B cell (primary cell): ENCODE measurements around the gene CHD6. TPM values are rescaled to one million over a fixed set of nuclear protein-coding genes. Genes with fewer than 3 reads are reported as not detected.

Source experiments
- ATAC-seq: fragments of 200-7000 bp; cut with Tn5 transposase; one replicate; pipeline ENCODE4 v1.10.0; 2021; ENCODE audit warnings: low read depth, mild to moderate bottlenecking, moderate number of reproducible peaks, moderate library complexity
- CTCF ChIA-PET: fragments of 350-600 bp; sonication (Branson Sonifier 250); formaldehyde crosslinking; loops from one replicate; lab custom pipeline; 2021; ENCODE audit warnings: antibody characterized with exemption, inconsistent platforms; lab: Charles Lee
- POLR2A ChIA-PET: fragments of 350-600 bp; sonication (Branson Sonifier 250); formaldehyde crosslinking; loops from one replicate; lab custom pipeline; 2021; ENCODE audit warnings: antibody characterized with exemption; lab: Charles Lee
- DNase-seq: peaks from one replicate; pipeline ENCODE4 v3.0.0; 2013
- H2AFZ ChIP-seq: 2 replicates; pipeline ENCODE4 v1.6.1; 2012; ENCODE audit warnings: mild to moderate bottlenecking, low read depth, low read length; ENCODE audit not compliant: insufficient read depth, poor library complexity, severe bottlenecking
- H3K27ac ChIP-seq, 2 donors: 1 replicate in 1 of 2; 2 replicates in 1 of 2; pipeline ENCODE4 v1.5.1; 2012 to 2013; ENCODE audit warnings: low read length in 2 of 2, mild to moderate bottlenecking in 2 of 2, moderate library complexity in 1 of 2
- H3K27me3 ChIP-seq, 4 experiments: fragments of 200-600 bp in 1 of 4; sonication (generic) in 1 of 4; replicated peaks in 1 of 4; 1 replicate in 2 of 4; 2 replicates in 2 of 4; pipeline versions ENCODE4 v1.6.1 to v1.7.0; 2013 to 2016; ENCODE audit warnings: low read length in 3 of 4, mild to moderate bottlenecking in 2 of 4, mixed read lengths in 1 of 4, moderate library complexity in 1 of 4; ENCODE audit not compliant: insufficient read depth in 4 of 4, control insufficient read depth in 3 of 4; ENCODE audit errors: control extremely low read depth in 1 of 4
- H3K36me3 ChIP-seq, 2 experiments: replicated peaks in 1 of 2; 1 replicate in 1 of 2; 2 replicates in 1 of 2; pipeline versions ENCODE4 v1.6.1 to v1.7.1; 2013; ENCODE audit warnings: low read length in 1 of 2; ENCODE audit not compliant: insufficient read depth in 2 of 2, control insufficient read depth in 1 of 2; ENCODE audit errors: control extremely low read depth in 1 of 2, extremely low read depth in 1 of 2
- H3K4me1 ChIP-seq, 2 donors: fragments of 200-600 bp in 1 of 2; sonication (generic) in 1 of 2; 1 replicate in 1 of 2; 2 replicates in 1 of 2; pipeline versions ENCODE4 v1.5.1 to v1.6.1; 2013 to 2017; ENCODE audit warnings: low read length in 2 of 2; ENCODE audit not compliant: control insufficient read depth in 2 of 2, insufficient read depth in 2 of 2
- H3K4me2 ChIP-seq: replicated peaks from 2 replicates; pipeline ENCODE3; 2012; ENCODE audit warnings: mild to moderate bottlenecking, low read depth, low read length; ENCODE audit not compliant: poor library complexity, severe bottlenecking
- H3K4me3 ChIP-seq, 5 experiments: fragments of 200-600 bp in 1 of 5; sonication (generic) in 1 of 5; 1 replicate in 3 of 5; 2 replicates in 2 of 5; pipeline versions ENCODE4 v1.5.1 to v1.7.0; 2011 to 2016; ENCODE audit warnings: low read length in 4 of 5, mild to moderate bottlenecking in 4 of 5, low read depth in 2 of 5, control low read depth in 1 of 5, moderate library complexity in 1 of 5; ENCODE audit not compliant: insufficient read depth in 1 of 5; ENCODE audit errors: control extremely low read depth in 1 of 5, extremely low read depth in 1 of 5
- H3K79me2 ChIP-seq: fragments of 200-600 bp; sonication (generic); one replicate; pipeline ENCODE4 v1.6.0; 2016; ENCODE audit warnings: low read length; ENCODE audit not compliant: control insufficient read depth, insufficient read depth
- H3K9ac ChIP-seq: fragments of 200-600 bp; sonication (generic); 2 replicates; pipeline ENCODE4 v1.6.1; 2017; ENCODE audit warnings: mild to moderate bottlenecking, low read length, moderate library complexity
- H3K9me3 ChIP-seq, 3 donors: one replicate each; pipeline versions ENCODE4 v1.6.1 to v1.7.1; 2013; ENCODE audit warnings: low read length in 2 of 3; ENCODE audit not compliant: control insufficient read depth in 2 of 3, insufficient read depth in 1 of 3; ENCODE audit errors: control extremely low read depth in 1 of 3
- H4K20me1 ChIP-seq: 2 replicates; pipeline ENCODE4 v1.6.0; 2012; ENCODE audit warnings: mild to moderate bottlenecking, low read length; ENCODE audit not compliant: insufficient read depth, control insufficient read depth, poor library complexity, severe bottlenecking
- H3K27ac Mint-ChIP-seq: one replicate; pipeline ENCODE4 v1.8.0; 2021; ENCODE audit warnings: mixed read lengths
- H3K27me3 Mint-ChIP-seq: one replicate; pipeline ENCODE4 v1.8.0; 2021; ENCODE audit warnings: mixed read lengths
- H3K4me1 Mint-ChIP-seq: one replicate; pipeline ENCODE4 v1.8.0; 2021; ENCODE audit warnings: mixed read lengths
- H3K4me3 Mint-ChIP-seq: one replicate; pipeline ENCODE4 v1.8.0; 2021; ENCODE audit warnings: mixed read lengths
- H3K9me3 Mint-ChIP-seq: one replicate; pipeline ENCODE4 v1.8.0; 2022; ENCODE audit warnings: mixed read lengths; ENCODE audit not compliant: insufficient read depth
- CTCF ChIP-seq: fragments of 200-600 bp; IDR thresholded peaks from one replicate; pipeline ENCODE4 v1.8.0; 2022; ENCODE audit warnings: antibody characterized with exemption, mild to moderate bottlenecking
- EZH2 ChIP-seq: IDR thresholded peaks from 2 replicates; pipeline ENCODE4 v1.6.1; 2012; ENCODE audit warnings: borderline replicate concordance, low read depth, mild to moderate bottlenecking, moderate library complexity, low read length; ENCODE audit not compliant: insufficient read depth, poor library complexity, severe bottlenecking
- WGBS: methylation state at CpG from one replicate; pipeline ENCODE4 v1.1.5; 2013; ENCODE audit warnings: missing lambda C conversion rate; ENCODE audit not compliant: insufficient coverage; 5-methylcytosine and 5-hydroxymethylcytosine counted together
- intact Hi-C: fragments of 100-400 bp; cut with micrococcal nuclease; formaldehyde crosslinking; loops from one replicate; pipeline ENCODE4 v1.10.0; 2022
- polyA plus RNA-seq: library from polyadenylated mRNA; depleted of rRNA; stranded (reverse); fragments of >200 nt; gene quantifications from 2 replicates; pipeline ENCODE4 v1.2.3, GENCODE V29; 2012
- total RNA-seq, 2 donors: library from RNA; stranded (reverse); fragments of 120-200 nt in 1 of 2; gene quantifications; 1 replicate in 1 of 2; 2 replicates in 1 of 2; pipeline versions ENCODE4 v1.2.3 to v1.2.4, GENCODE V29; 2013 to 2022

The CHD6 gene
- total and polyA plus RNA-seq, 2 donors (not counting 1 experiment from before 2014, with no cell fraction given): 10.3 to 117 TPM

- Histone ChIP-seq H3K9ac (no peak overlapping the region), H3K27me3 (no peaks in the 10 kb centered on the region), H2AFZ (no peak overlapping the region), H3K27ac (no peak overlapping the region), H3K4me1 (no peaks in the 10 kb centered on the region), H3K4me3 (no peak overlapping the region), H4K20me1 (peaks cover 4% of the 10 kb centered on the region), H3K9me3 (peaks cover 0 to 6% (median 0%) of the 10 kb centered on the region in 3 donors), H3K79me2 (no peaks in the 10 kb centered on the region), H3K4me2 (no peak overlapping the region), H3K36me3 (peaks cover 7 to 30% of the 10 kb centered on the region in 2 experiments)
- TF ChIP-seq EZH2 (no peak), CTCF (no peak)
- CTCF ChIA-PET: no interaction called here
- POLR2A ChIA-PET: no interaction called here
- Mint-ChIP-seq H3K27ac (no peak overlapping the region), H3K4me1 (no peaks in the 10 kb centered on the region), H3K27me3 (no peaks in the 10 kb centered on the region), H3K9me3 (no peaks in the 10 kb centered on the region), H3K4me3 (no peak overlapping the region)
- ATAC-seq: no peak
- intact Hi-C loops: no loop called here
- WGBS: no CpG with 5 or more reads among the region's 4 CpGs
- DNase-seq: no peak
These were observed 118.0 kb downstream of the CHD6 start for GRCh38 chr20:41499961-41500725.

- H3K27ac Mint-ChIP-seq: no peak overlapping the region
- no peak for TF ChIP-seq CTCF
- no peak for TF ChIP-seq EZH2
- no peak overlapping the region for H2AFZ ChIP-seq
- POLR2A ChIA-PET: no interaction called here
- H3K36me3 ChIP-seq: peaks cover 7 to 30% of the 10 kb centered on the region in 2 experiments
- H3K9me3 Mint-ChIP-seq: no peaks in the 10 kb centered on the region
- H3K27ac ChIP-seq: no peak overlapping the region
- intact Hi-C loops: no loop called here
- H3K27me3 Mint-ChIP-seq: no peaks in the 10 kb centered on the region
- no peak overlapping the region for H3K9ac ChIP-seq
- no peaks in the 10 kb centered on the region for H3K9me3 ChIP-seq
- no peaks in the 10 kb centered on the region for H3K27me3 ChIP-seq
- H3K4me1 ChIP-seq: no peaks in the 10 kb centered on the region
- no peak overlapping the region for H3K4me2 ChIP-seq
- no peak overlapping the region for H3K4me3 ChIP-seq
- CTCF ChIA-PET: no interaction called here
- no peak for DNase-seq
- H4K20me1 ChIP-seq: peaks cover 4% of the 10 kb centered on the region
- H3K4me3 Mint-ChIP-seq: no peak overlapping the region
- H3K79me2 ChIP-seq: no peaks in the 10 kb centered on the region
- ATAC-seq: no peak
- H3K4me1 Mint-ChIP-seq: no peaks in the 10 kb centered on the region
These were observed 119.1 kb downstream of the CHD6 start for GRCh38 chr20:41499064-41499463.
